Trophoblast cell (in vitro differentiated cells and primary cell): ENCODE data around the gene ZBED5.

Experiments used
- DNase-seq, 2 donors: peaks; one replicate each; pipeline ENCODE4 v3.0.0-alpha.2; 2016
- H2AFZ ChIP-seq: 2 replicates; pipeline ENCODE4 v1.6.1; 2013; ENCODE audit warnings: low read length, moderate library complexity, mild to moderate bottlenecking; ENCODE audit not compliant: insufficient read depth, poor library complexity
- H2AK5ac ChIP-seq: 2 replicates; pipeline ENCODE4 v1.6.1; 2013; ENCODE audit warnings: mild to moderate bottlenecking, low read length
- H2BK120ac ChIP-seq: 2 replicates; pipeline ENCODE4 v1.6.1; 2013; ENCODE audit warnings: low read length, mild to moderate bottlenecking, moderate library complexity; ENCODE audit not compliant: insufficient read depth, poor library complexity
- H2BK12ac ChIP-seq: 2 replicates; pipeline ENCODE4 v1.6.1; 2013; ENCODE audit warnings: mild to moderate bottlenecking, low read length, moderate library complexity
- H2BK5ac ChIP-seq: 2 replicates; pipeline ENCODE4 v1.6.1; 2013; ENCODE audit warnings: low read length, low read depth, moderate library complexity, mild to moderate bottlenecking; ENCODE audit not compliant: poor library complexity
- H3K14ac ChIP-seq: 2 replicates; pipeline ENCODE4 v1.6.1; 2013; ENCODE audit warnings: mild to moderate bottlenecking, low read length
- H3K18ac ChIP-seq: 2 replicates; pipeline ENCODE4 v1.6.1; 2013; ENCODE audit warnings: mild to moderate bottlenecking, low read length
- H3K23ac ChIP-seq: 2 replicates; pipeline ENCODE4 v1.6.1; 2013; ENCODE audit warnings: low read length
- H3K27ac ChIP-seq: 2 replicates; pipeline ENCODE4 v1.5.1; 2013; ENCODE audit warnings: low read depth, mild to moderate bottlenecking, inconsistent platforms, low read length, moderate library complexity
- H3K27me3 ChIP-seq: 2 replicates; pipeline ENCODE4 v1.6.1; 2013; ENCODE audit warnings: inconsistent platforms, mild to moderate bottlenecking, low read length, moderate library complexity; ENCODE audit not compliant: insufficient read depth
- H3K36me3 ChIP-seq, 2 experiments: 1 replicate in 1 of 2; 2 replicates in 1 of 2; pipeline ENCODE4 v1.6.1; 2013; ENCODE audit warnings: low read length in 2 of 2, mild to moderate bottlenecking in 2 of 2, moderate library complexity in 1 of 2; ENCODE audit not compliant: insufficient read depth in 2 of 2, control insufficient read depth in 1 of 2
- H3K4ac ChIP-seq: 2 replicates; pipeline ENCODE4 v1.6.1; 2013; ENCODE audit warnings: low read depth, mild to moderate bottlenecking, low read length, moderate library complexity
- H3K4me1 ChIP-seq, 2 experiments: 1 replicate in 1 of 2; 2 replicates in 1 of 2; pipeline ENCODE4 v1.6.1; 2013; ENCODE audit warnings: low read length in 2 of 2, mild to moderate bottlenecking in 2 of 2, moderate library complexity in 1 of 2; ENCODE audit not compliant: insufficient read depth in 2 of 2, control insufficient read depth in 1 of 2
- H3K4me2 ChIP-seq: 2 replicates; pipeline ENCODE4 v1.6.1; 2013; ENCODE audit warnings: inconsistent platforms, mild to moderate bottlenecking, low read length, moderate library complexity
- H3K4me3 ChIP-seq: 2 replicates; pipeline ENCODE4 v1.5.1; 2013; ENCODE audit warnings: mild to moderate bottlenecking, low read depth, low read length, inconsistent platforms
- H3K79me1 ChIP-seq: one replicate; pipeline ENCODE4 v1.6.1; 2013; ENCODE audit warnings: low read length
- H3K79me2 ChIP-seq: 2 replicates; pipeline ENCODE4 v1.6.1; 2013; ENCODE audit warnings: low read length, mild to moderate bottlenecking; ENCODE audit not compliant: control insufficient read depth, insufficient read depth, poor library complexity
- H3K9ac ChIP-seq: 2 replicates; pipeline ENCODE4 v1.6.1; 2013; ENCODE audit warnings: mild to moderate bottlenecking, low read length
- H3K9me3 ChIP-seq: 2 replicates; pipeline ENCODE4 v1.6.1; 2013; ENCODE audit warnings: low read depth, mild to moderate bottlenecking, control low read depth, inconsistent platforms, low read length; ENCODE audit not compliant: insufficient read depth
- H4K12ac ChIP-seq: 2 replicates; pipeline ENCODE4 v1.6.1; 2013; ENCODE audit warnings: low read depth, mild to moderate bottlenecking, low read length, moderate library complexity
- H4K8ac ChIP-seq: 2 replicates; pipeline ENCODE4 v1.6.1; 2013; ENCODE audit warnings: low read depth, mild to moderate bottlenecking, low read length, moderate library complexity
- H4K91ac ChIP-seq: one replicate; pipeline ENCODE4 v1.6.1; 2013; ENCODE audit warnings: low read depth, mild to moderate bottlenecking, low read length, moderate library complexity
- WGBS: extraction: QIAGEN DNeasy Blood & Tissue Kit; methylation state at CpG from one replicate; pipeline ENCODE4 v1.1.7; 2013; ENCODE audit warnings: missing lambda C conversion rate; ENCODE audit not compliant: insufficient read length, insufficient coverage; ENCODE audit errors: extremely low coverage; 5-methylcytosine and 5-hydroxymethylcytosine counted together

Gene ZBED5

GRCh38 chr11:10896493-10896892 is 38.6 kb upstream of the ZBED5 start:
- H3K18ac ChIP-seq = no peak overlapping the region

GRCh38 chr11:10895285-10895684 is 37.4 kb upstream of the ZBED5 start:
- no peak overlapping the region for H3K4me3 ChIP-seq
- H2BK12ac ChIP-seq = no peak overlapping the region
- H3K4me2 ChIP-seq = no peak overlapping the region
- peak; percentile 73 to 93 for DNase-seq
- no peak overlapping the region for H2AFZ ChIP-seq
- H2BK120ac ChIP-seq = no peak overlapping the region
- WGBS = no CpG with 5 or more reads among the region's 2 CpGs
- no peak overlapping the region for H4K12ac ChIP-seq
- no peak overlapping the region for H3K23ac ChIP-seq
- H3K79me1 ChIP-seq = peaks cover 14% of the 10 kb centered on the region
- H3K9ac ChIP-seq = no peak overlapping the region
- H3K27ac ChIP-seq = no peak overlapping the region
- no peak overlapping the region for H2AK5ac ChIP-seq
- H3K9me3 ChIP-seq = no peaks in the 10 kb centered on the region
- no peaks in the 10 kb centered on the region for H3K36me3 ChIP-seq
- no peak overlapping the region for H3K4ac ChIP-seq
- peaks cover 14 to 15% of the 10 kb centered on the region in 2 experiments for H3K4me1 ChIP-seq
- H4K91ac ChIP-seq = no peak overlapping the region
- no peak overlapping the region for H3K18ac ChIP-seq
- no peaks in the 10 kb centered on the region for H3K27me3 ChIP-seq
- H3K14ac ChIP-seq = no peak overlapping the region
- H3K79me2 ChIP-seq = no peaks in the 10 kb centered on the region
- H2BK5ac ChIP-seq = no peak overlapping the region
- H4K8ac ChIP-seq = no peak overlapping the region

More at GRCh38 chr11:10896493-10896892, 38.6 kb upstream of the ZBED5 start:
- no peak overlapping the region for H3K23ac ChIP-seq
- H4K8ac ChIP-seq = no peak overlapping the region
- H3K36me3 ChIP-seq = no peaks in the 10 kb centered on the region
- H2BK5ac ChIP-seq = no peak overlapping the region
- H3K27ac ChIP-seq = no peak overlapping the region
- DNase-seq = no peak
- no CpG with 5 or more reads among the region's 9 CpGs for WGBS
- no peak overlapping the region for H2BK12ac ChIP-seq
- no peak overlapping the region for H3K4me3 ChIP-seq
- H3K4ac ChIP-seq = no peak overlapping the region
- no peak overlapping the region for H3K14ac ChIP-seq
- no peak overlapping the region for H2AK5ac ChIP-seq
- H4K91ac ChIP-seq = no peak overlapping the region
- no peak overlapping the region for H2AFZ ChIP-seq
- H3K4me1 ChIP-seq = peaks cover 18% of the 10 kb centered on the region in 2 experiments
- H3K27me3 ChIP-seq = no peaks in the 10 kb centered on the region
- no peaks in the 10 kb centered on the region for H3K79me2 ChIP-seq
- H3K9me3 ChIP-seq = no peaks in the 10 kb centered on the region
- no peak overlapping the region for H2BK120ac ChIP-seq
- H3K79me1 ChIP-seq = peaks cover 16% of the 10 kb centered on the region
- no peak overlapping the region for H3K4me2 ChIP-seq
- no peak overlapping the region for H4K12ac ChIP-seq
- H3K9ac ChIP-seq = no peak overlapping the region

- H2AK5ac ChIP-seq = no peak overlapping the region
- no peak overlapping the region for H3K4ac ChIP-seq
- H3K18ac ChIP-seq = no peak overlapping the region
- no peak overlapping the region for H2BK12ac ChIP-seq
- H3K4me3 ChIP-seq = no peak overlapping the region
- H4K12ac ChIP-seq = no peak overlapping the region
- H3K79me2 ChIP-seq = no peaks in the 10 kb centered on the region
- H3K9ac ChIP-seq = no peak overlapping the region
- no peak overlapping the region for H3K4me2 ChIP-seq
- no peaks in the 10 kb centered on the region for H3K9me3 ChIP-seq
- H3K14ac ChIP-seq = no peak overlapping the region
- WGBS = no CpG with 5 or more reads among the region's 1 CpG
- H3K36me3 ChIP-seq = no peaks in the 10 kb centered on the region
- H3K79me1 ChIP-seq = peaks cover 10% of the 10 kb centered on the region
- H3K23ac ChIP-seq = no peak overlapping the region
- H2BK120ac ChIP-seq = no peak overlapping the region
- no peaks in the 10 kb centered on the region for H3K27me3 ChIP-seq
- H3K27ac ChIP-seq = no peak overlapping the region
- H2BK5ac ChIP-seq = no peak overlapping the region
- H4K8ac ChIP-seq = no peak overlapping the region
- no peak overlapping the region for H4K91ac ChIP-seq
- H3K4me1 ChIP-seq = peaks cover 11% of the 10 kb centered on the region in 2 experiments
- H2AFZ ChIP-seq = no peak overlapping the region
- DNase-seq = no peak
Observed at GRCh38 chr11:10894666-10895065, 36.8 kb upstream of the ZBED5 start.

DNA sequence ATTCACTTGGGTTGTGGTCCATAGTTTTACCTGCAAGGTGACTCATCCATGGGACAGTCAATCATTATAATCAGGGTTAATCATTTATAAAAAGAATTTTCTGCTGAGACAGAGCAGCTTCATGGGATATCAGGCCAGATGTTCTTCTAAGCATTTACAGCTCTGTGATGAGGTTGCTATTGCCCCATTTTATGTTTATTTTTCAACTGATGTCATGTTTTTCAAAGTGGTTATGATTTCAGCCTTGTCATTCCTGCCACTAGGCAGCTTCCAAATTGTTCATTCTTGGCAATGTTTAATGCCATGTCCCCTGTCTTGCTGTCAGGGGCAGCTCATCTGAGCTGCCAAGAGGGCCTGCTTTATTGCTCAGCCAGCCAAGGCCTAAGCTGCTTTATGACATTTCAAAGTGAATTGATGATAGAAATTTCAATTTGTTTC is 35.9 kb upstream of the ZBED5 start:
- no peak overlapping the region for H3K4ac ChIP-seq
- no peak overlapping the region for H2AK5ac ChIP-seq
- H3K4me3 ChIP-seq = no peak overlapping the region
- H3K14ac ChIP-seq = no peak overlapping the region
- no peak overlapping the region for H3K18ac ChIP-seq
- H2AFZ ChIP-seq = no peak overlapping the region
- peak in 1 of 2 donors; percentile 43 for DNase-seq
- no peak overlapping the region for H3K4me2 ChIP-seq
- no peaks in the 10 kb centered on the region for H3K36me3 ChIP-seq
- peaks cover 1% of the 10 kb centered on the region for H3K79me1 ChIP-seq
- H4K91ac ChIP-seq = no peak overlapping the region
- no peaks in the 10 kb centered on the region for H3K27me3 ChIP-seq
- no peak overlapping the region for H4K12ac ChIP-seq
- H2BK5ac ChIP-seq = no peak overlapping the region
- H3K27ac ChIP-seq = no peak overlapping the region
- H3K79me2 ChIP-seq = no peaks in the 10 kb centered on the region
- H3K9ac ChIP-seq = no peak overlapping the region
- H4K8ac ChIP-seq = no peak overlapping the region
- H3K23ac ChIP-seq = no peak overlapping the region
- H3K9me3 ChIP-seq = no peaks in the 10 kb centered on the region
- peaks cover 1 to 2% of the 10 kb centered on the region in 2 experiments for H3K4me1 ChIP-seq
- H2BK120ac ChIP-seq = no peak overlapping the region
- H2BK12ac ChIP-seq = no peak overlapping the region
